ENCODE results near the gene ZNF768. TPM values are rescaled to one million over a fixed set of nuclear protein-coding genes. Genes with fewer than 3 reads are reported as not detected.

The ZNF768 gene
- total RNA-seq, 4 donors from 2014 or later = 30.5 to 41.3 (median 36.6) TPM

DNA sequence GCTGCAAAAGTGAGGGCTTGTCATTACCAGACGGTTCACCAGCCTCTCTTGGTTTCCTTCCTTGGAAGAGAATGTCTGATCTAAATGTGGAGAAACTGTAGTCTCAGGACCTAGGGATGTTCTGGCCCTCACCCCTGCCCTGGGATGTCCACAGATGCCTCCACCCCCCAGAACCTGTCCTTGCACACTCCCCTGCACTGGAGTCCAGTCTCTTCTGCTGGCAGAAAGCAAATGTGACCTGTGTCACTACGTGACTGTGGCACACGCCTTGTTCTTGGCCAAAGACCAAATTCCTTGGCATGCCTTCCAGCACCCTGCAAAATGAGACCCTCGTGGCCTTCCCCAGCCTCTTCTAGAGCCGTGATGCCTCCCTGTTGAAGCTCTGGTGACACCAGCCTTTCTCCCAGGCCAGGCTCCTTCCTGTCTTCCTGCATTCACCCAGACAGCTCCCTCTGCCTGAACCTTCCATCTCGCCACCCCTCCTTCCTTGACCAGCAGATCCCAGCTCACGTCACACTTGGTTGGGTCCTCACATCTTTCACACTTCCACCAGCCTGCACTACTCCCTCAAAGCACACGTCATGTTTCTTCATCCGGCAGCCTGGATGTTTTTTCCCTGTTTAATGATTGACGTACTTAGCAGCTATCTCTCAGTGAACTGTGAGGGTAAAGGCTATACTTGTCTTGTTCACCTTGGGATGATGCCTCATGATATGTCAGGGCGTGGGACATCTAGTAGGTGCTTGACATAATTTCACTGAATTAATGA is 4.3 kb downstream of the ZNF768 start:
- no peak overlapping the region for H3K27ac ChIP-seq
- H3K9me3 ChIP-seq = no peaks in the 10 kb centered on the region
- no peak for DNase-seq (ENCODE audit: low spot score in 2 of 2)
- 52% methylated on average over 10 of the region's 11 CpGs for WGBS
- H3K27me3 ChIP-seq = no peaks in the 10 kb centered on the region
- no peak for TF ChIP-seq POLR2A (IDR thresholded peaks at IDR 0.05)
- TF ChIP-seq POLR2AphosphoS5 (IDR thresholded peaks at IDR 0.05) = no peak
- TF ChIP-seq EP300 (IDR thresholded peaks at IDR 0.05) = no peak
- TF ChIP-seq, protein P1, sequence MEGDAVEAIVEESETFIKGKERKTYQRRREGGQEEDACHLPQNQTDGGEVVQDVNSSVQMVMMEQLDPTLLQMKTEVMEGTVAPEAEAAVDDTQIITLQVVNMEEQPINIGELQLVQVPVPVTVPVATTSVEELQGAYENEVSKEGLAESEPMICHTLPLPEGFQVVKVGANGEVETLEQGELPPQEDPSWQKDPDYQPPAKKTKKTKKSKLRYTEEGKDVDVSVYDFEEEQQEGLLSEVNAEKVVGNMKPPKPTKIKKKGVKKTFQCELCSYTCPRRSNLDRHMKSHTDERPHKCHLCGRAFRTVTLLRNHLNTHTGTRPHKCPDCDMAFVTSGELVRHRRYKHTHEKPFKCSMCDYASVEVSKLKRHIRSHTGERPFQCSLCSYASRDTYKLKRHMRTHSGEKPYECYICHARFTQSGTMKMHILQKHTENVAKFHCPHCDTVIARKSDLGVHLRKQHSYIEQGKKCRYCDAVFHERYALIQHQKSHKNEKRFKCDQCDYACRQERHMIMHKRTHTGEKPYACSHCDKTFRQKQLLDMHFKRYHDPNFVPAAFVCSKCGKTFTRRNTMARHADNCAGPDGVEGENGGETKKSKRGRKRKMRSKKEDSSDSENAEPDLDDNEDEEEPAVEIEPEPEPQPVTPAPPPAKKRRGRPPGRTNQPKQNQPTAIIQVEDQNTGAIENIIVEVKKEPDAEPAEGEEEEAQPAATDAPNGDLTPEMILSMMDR (IDR thresholded peaks at IDR 0.05) = no peak
- H3K36me3 ChIP-seq = peaks cover 11% of the 10 kb centered on the region
- H3K4me1 ChIP-seq = peaks cover 9% of the 10 kb centered on the region
- H3K4me3 ChIP-seq = no peak overlapping the region

DNA sequence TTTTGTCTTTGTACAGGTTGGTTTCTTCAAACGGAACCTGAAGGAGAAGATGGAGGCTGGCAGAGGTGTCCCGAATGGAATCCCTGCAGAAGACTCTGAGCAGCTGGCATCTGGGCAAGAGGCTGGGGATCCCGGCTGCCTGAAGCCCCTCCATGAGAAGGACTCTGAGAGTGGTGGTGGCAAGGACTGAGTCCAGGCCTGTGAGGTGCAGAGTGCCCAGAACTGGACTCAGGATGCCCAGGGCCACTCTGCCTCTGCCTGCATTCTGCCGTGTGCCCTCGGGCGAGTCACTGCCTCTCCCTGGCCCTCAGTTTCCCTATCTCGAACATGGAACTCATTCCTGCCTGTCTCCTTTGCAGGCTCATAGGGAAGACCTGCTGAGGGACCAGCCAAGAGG is 4.9 kb downstream of the ZNF768 start:
- TF ChIP-seq, protein P1 (IDR thresholded peaks at IDR 0.05) = no peak
- H3K9me3 ChIP-seq = no peaks in the 10 kb centered on the region
- H3K27ac ChIP-seq = no peak overlapping the region
- peaks cover 9% of the 10 kb centered on the region for H3K4me1 ChIP-seq
- H3K27me3 ChIP-seq = no peaks in the 10 kb centered on the region
- no peak overlapping the region for H3K4me3 ChIP-seq
- 85% methylated on average over 3 of the region's 7 CpGs for WGBS
- no peak for DNase-seq (ENCODE audit: low spot score in 2 of 2)
- peaks cover 11% of the 10 kb centered on the region for H3K36me3 ChIP-seq

DNA sequence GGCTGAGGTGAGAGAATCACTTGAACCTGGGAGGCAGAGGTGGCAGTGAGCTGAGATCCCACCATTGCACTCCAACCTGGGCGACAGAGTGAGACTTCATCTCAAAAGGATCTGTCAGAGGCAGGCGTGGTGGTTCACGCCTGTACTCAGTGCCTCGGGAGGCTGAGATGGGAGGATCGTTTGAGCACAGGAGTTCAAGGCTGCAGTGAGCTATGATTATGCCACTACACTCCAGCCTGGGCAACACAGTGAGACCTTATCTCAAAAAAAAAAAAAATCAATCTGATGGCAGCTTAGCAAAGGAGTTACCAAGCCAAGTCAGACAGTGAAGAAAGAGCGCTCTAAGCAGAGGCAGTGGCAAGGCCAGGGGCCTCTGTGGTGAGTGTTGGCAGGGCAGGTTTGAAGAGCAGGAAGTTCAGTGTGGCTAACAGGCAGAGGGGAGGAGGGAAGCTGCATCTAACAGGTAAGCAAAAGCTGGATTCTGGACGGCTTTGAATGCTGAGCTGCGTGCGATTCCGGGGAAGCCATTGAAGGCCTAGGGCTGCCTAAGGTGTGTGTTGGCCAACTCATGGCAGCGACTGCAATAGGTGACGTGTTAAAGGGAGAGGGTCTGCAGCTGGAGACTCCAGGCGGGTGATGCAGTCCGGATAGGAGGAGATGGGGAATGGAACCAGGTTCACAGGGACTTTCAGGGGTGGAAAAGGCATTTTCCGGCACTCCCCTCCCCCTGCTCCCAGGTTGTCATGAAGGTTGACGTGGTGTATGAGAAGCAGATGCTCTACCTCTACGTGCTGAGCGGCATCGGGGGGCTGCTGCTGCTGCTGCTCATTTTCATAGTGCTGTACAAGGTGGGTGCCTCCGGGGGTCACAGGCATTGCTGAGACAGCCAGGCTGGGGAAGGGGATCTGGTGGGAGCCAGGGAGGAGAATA is 7.0 kb downstream of the ZNF768 start:
- no peak for TF ChIP-seq POLR2AphosphoS5 (IDR thresholded peaks at IDR 0.05)
- TF ChIP-seq, protein P1 (IDR thresholded peaks at IDR 0.05) = no peak
- TF ChIP-seq EP300 (IDR thresholded peaks at IDR 0.05) = no peak
- no peak for TF ChIP-seq POLR2A (IDR thresholded peaks at IDR 0.05)
- H3K4me3 ChIP-seq = no peak overlapping the region
- H3K9me3 ChIP-seq = no peaks in the 10 kb centered on the region
- no peaks in the 10 kb centered on the region for H3K27me3 ChIP-seq
- H3K36me3 ChIP-seq = peaks cover 2% of the 10 kb centered on the region
- no peaks in the 10 kb centered on the region for H3K4me1 ChIP-seq
- no peak overlapping the region for H3K27ac ChIP-seq
- 83% methylated on average over 20 of the region's 20 CpGs for WGBS
- DNase-seq (ENCODE audit: low spot score in 2 of 2) = no peak

DNA sequence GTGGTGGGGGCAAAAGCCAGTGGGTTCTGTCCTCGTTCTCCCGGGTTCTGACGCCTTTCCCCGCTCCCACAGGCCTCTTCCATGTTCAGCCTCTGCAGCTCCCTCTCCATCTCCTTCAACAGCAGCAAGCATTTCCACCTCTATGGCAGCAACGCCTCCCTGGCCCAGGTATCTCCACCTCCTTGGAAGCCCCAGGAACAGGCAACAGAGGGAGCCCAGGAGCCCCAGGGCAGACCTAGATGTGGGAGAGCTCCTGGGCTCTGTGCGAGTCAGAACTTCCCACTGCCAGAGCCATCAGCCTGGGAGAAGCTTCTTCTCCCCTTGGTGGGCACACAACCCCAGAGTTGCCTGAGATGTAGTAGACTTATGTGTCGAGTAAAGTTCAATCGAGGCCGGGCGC is 7.8 kb downstream of the ZNF768 start:
- 88% methylated on average over 10 of the region's 10 CpGs for WGBS
- TF ChIP-seq EP300 (IDR thresholded peaks at IDR 0.05) (no peak), POLR2A (IDR thresholded peaks at IDR 0.05) (no peak), POLR2AphosphoS5 (IDR thresholded peaks at IDR 0.05) (no peak)
- TF ChIP-seq, protein P1 (IDR thresholded peaks at IDR 0.05) = no peak
- Histone ChIP-seq H3K4me1 (no peaks in the 10 kb centered on the region), H3K4me3 (no peak overlapping the region), H3K9me3 (no peaks in the 10 kb centered on the region), H3K36me3 (no peaks in the 10 kb centered on the region), H3K27ac (no peak overlapping the region), H3K27me3 (no peaks in the 10 kb centered on the region)
- no peak for DNase-seq (ENCODE audit: low spot score in 2 of 2)

DNA sequence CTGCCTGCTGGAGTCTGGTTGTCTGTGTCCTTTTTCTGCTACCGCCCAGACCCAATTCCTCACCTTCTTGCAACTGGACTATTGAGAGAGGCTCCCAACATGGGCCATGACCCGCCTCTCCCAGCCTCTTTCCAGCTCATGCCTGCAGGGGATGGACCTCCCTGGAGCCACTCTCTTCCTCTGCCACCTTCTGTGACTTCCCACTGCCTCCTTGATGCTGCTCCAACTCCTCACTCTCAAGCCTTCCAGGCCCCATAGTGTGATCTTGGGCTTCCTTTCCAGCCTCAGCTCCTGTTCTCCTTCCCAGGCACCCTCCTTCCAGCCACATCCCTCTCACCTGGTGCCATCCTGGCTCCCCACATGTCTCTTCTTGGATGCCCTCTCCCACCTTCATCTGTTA is 11.1 kb downstream of the ZNF768 start:
- no peak for DNase-seq (ENCODE audit: low spot score in 2 of 2)
- 81% methylated on average over 2 of the region's 2 CpGs for WGBS
- no peaks in the 10 kb centered on the region for H3K4me1 ChIP-seq
- no peak overlapping the region for H3K27ac ChIP-seq
- H3K27me3 ChIP-seq = no peaks in the 10 kb centered on the region
- no peak overlapping the region for H3K4me3 ChIP-seq
- H3K9me3 ChIP-seq = no peaks in the 10 kb centered on the region
- TF ChIP-seq, protein P1 (IDR thresholded peaks at IDR 0.05) = no peak
- TF ChIP-seq EP300 (IDR thresholded peaks at IDR 0.05) = no peak
- H3K36me3 ChIP-seq = no peaks in the 10 kb centered on the region

Measured in suprapubic skin (tissue), 4 donors.